ENCODE data around the gene OTUB2.

Gene OTUB2

GRCh38 chr14:94043111-94043755, 17.1 kb downstream of the OTUB2 start:
- no peak for DNase-seq

GRCh38 chr14:94043756-94044475, 17.8 kb downstream of the OTUB2 start:
- DNase-seq: no peak

- DNase-seq: no peak
Observed at GRCh38 chr14:94044476-94045091, 18.4 kb downstream of the OTUB2 start.

GRCh38 chr14:94045101-94045500, 19.0 kb downstream of the OTUB2 start:
- DNase-seq: no peak

GRCh38 chr14:94045563-94046345, 19.6 kb downstream of the OTUB2 start:
- no peak for DNase-seq

GRCh38 chr14:94046696-94047250, 20.6 kb downstream of the OTUB2 start:
- DNase-seq: no peak

- DNase-seq: no peak
Observed at GRCh38 chr14:94047581-94047980, 21.4 kb downstream of the OTUB2 start.

GRCh38 chr14:94048691-94049624, 22.8 kb downstream of the OTUB2 start:
- DNase-seq: no peak

- DNase-seq: no peak
Observed at GRCh38 chr14:94049625-94050023, 23.5 kb downstream of the OTUB2 start.

GRCh38 chr14:94050231-94050880, 24.2 kb downstream of the OTUB2 start:
- no peak for DNase-seq

GRCh38 chr14:94051115-94051514, 25.0 kb downstream of the OTUB2 start:
- no peak for DNase-seq

- no peak for DNase-seq
Observed at GRCh38 chr14:94051779-94052178, 25.6 kb downstream of the OTUB2 start.

- DNase-seq: no peak
Observed at GRCh38 chr14:94052199-94052598, 26.1 kb downstream of the OTUB2 start.

- no peak for DNase-seq
Observed at GRCh38 chr14:94052662-94053061, 26.5 kb downstream of the OTUB2 start.

GRCh38 chr14:94054401-94054800, 28.3 kb downstream of the OTUB2 start:
- DNase-seq: no peak

- no peak for DNase-seq
Observed at GRCh38 chr14:94054936-94055335, 28.8 kb downstream of the OTUB2 start.

GRCh38 chr14:94056579-94057308, 30.6 kb downstream of the OTUB2 start:
- DNase-seq: no peak

GRCh38 chr14:94058128-94058673, 32.1 kb downstream of the OTUB2 start:
- no peak for DNase-seq

- DNase-seq: no peak
Observed at GRCh38 chr14:94058674-94059138, 32.6 kb downstream of the OTUB2 start.

- DNase-seq: no peak
Observed at GRCh38 chr14:94059998-94060397, 33.9 kb downstream of the OTUB2 start.

All from central memory CD4-positive, alpha-beta T cell (primary cell).